ENCODE measurements around the gene PCK1. TPM values are rescaled to one million over a fixed set of nuclear protein-coding genes. Genes with fewer than 3 reads are reported as not detected.
A peak's percentile ranks its signal among the peaks of the same experiment; 100 is the strongest.

PCK1 gene
- total and polyA plus RNA-seq, 2 donors (not counting 1 experiment from before 2014, with no cell fraction given), result under 0.01 TPM; not detected in 1

DNA sequence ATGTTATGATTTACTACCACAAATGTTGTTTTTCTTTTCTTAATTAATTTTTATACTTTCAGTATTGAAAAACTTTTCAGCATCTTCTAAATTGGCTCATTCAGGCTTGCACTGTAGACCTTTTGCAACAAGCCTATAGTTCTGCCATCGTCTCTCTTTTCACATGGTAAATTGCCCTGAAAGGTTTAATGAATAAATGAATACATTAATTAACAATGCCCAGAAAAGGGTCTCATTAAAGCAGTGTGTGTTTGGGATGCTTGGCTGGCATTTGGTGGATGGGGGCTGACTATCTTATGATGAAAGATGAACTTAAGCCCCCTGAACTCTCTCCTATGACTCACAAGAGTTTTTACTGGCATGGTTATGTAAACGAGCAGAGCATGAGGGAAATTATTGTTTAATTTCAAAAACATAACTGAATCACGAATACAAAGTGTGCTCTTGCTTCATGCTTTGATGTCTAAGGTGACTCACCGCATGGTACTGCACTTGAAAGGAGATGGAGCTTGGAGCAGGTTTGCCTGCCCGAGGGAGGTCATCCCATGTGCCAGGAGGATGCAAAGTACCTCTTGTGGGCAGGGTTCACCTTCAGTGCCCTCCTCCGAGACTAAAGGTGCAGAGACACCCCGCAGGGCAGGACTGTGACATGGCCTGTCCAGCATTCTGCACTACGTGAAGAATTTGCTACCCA is 13.8 kb upstream of the PCK1 start:
- peak; percentile 4 to 25 for DNase-seq (ENCODE audit: low read depth in 2 of 2)
- H3K27me3 ChIP-seq (ENCODE audit: control insufficient read depth, insufficient read depth, low read length), result no peaks in the 10 kb centered on the region
- no peaks in the 10 kb centered on the region for H3K79me2 ChIP-seq (ENCODE audit: control insufficient read depth, insufficient read depth, low read length)
- TF ChIP-seq EZH2 (IDR thresholded peaks at IDR 0.05; ENCODE audit: low read length, missing control alignments), result no peak
- TF ChIP-seq, protein P1, sequence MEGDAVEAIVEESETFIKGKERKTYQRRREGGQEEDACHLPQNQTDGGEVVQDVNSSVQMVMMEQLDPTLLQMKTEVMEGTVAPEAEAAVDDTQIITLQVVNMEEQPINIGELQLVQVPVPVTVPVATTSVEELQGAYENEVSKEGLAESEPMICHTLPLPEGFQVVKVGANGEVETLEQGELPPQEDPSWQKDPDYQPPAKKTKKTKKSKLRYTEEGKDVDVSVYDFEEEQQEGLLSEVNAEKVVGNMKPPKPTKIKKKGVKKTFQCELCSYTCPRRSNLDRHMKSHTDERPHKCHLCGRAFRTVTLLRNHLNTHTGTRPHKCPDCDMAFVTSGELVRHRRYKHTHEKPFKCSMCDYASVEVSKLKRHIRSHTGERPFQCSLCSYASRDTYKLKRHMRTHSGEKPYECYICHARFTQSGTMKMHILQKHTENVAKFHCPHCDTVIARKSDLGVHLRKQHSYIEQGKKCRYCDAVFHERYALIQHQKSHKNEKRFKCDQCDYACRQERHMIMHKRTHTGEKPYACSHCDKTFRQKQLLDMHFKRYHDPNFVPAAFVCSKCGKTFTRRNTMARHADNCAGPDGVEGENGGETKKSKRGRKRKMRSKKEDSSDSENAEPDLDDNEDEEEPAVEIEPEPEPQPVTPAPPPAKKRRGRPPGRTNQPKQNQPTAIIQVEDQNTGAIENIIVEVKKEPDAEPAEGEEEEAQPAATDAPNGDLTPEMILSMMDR (conservative IDR thresholded peaks at IDR 0.05 in 1 of 2, IDR thresholded peaks at IDR 0.05 in 1 of 2; ENCODE audit: low read depth in 1 of 2, low read length in 2 of 2), result no peak
- no peaks in the 10 kb centered on the region for H3K36me3 ChIP-seq (ENCODE audit: control insufficient read depth, insufficient read depth, low read length)
- H3K9ac ChIP-seq (ENCODE audit: insufficient read depth, low read length), result no peak overlapping the region
- H3K4me3 ChIP-seq (replicated peaks in 1 of 4; ENCODE audit: control extremely low read depth in 1 of 4, insufficient read depth in 1 of 4, low read depth in 3 of 4, low read length in 4 of 4), result no peak overlapping the region
- H2AFZ ChIP-seq (ENCODE audit: low read length), result no peak overlapping the region
- H3K4me2 ChIP-seq (ENCODE audit: extremely low read depth, insufficient read depth, low read length), result no peak overlapping the region
- no peak overlapping the region for H3K27ac ChIP-seq (ENCODE audit: insufficient read depth, low read length)
- H3K9me3 ChIP-seq (ENCODE audit: control insufficient read depth, insufficient read depth, low read depth, low read length), result no peaks in the 10 kb centered on the region
- no peaks in the 10 kb centered on the region for H3K4me1 ChIP-seq (ENCODE audit: control insufficient read depth, extremely low read depth, insufficient read depth, low read length)
- no peaks in the 10 kb centered on the region for H4K20me1 ChIP-seq (ENCODE audit: control insufficient read depth, extremely low read depth, insufficient read depth, low read length)

GRCh38 chr20:57548177-57549058 is 12.5 kb upstream of the PCK1 start:
- Histone ChIP-seq H3K79me2 (ENCODE audit: control insufficient read depth, insufficient read depth, low read length) (no peaks in the 10 kb centered on the region), H3K4me2 (ENCODE audit: extremely low read depth, insufficient read depth, low read length) (no peak overlapping the region), H3K4me1 (ENCODE audit: control insufficient read depth, extremely low read depth, insufficient read depth, low read length) (no peaks in the 10 kb centered on the region), H4K20me1 (ENCODE audit: control insufficient read depth, extremely low read depth, insufficient read depth, low read length) (no peaks in the 10 kb centered on the region), H2AFZ (ENCODE audit: low read length) (no peak overlapping the region), H3K9ac (ENCODE audit: insufficient read depth, low read length) (no peak overlapping the region), H3K27ac (ENCODE audit: insufficient read depth, low read length) (no peak overlapping the region), H3K27me3 (ENCODE audit: control insufficient read depth, insufficient read depth, low read length) (no peaks in the 10 kb centered on the region), H3K9me3 (ENCODE audit: control insufficient read depth, insufficient read depth, low read depth, low read length) (no peaks in the 10 kb centered on the region), H3K36me3 (ENCODE audit: control insufficient read depth, insufficient read depth, low read length) (no peaks in the 10 kb centered on the region), H3K4me3 (replicated peaks in 1 of 4; ENCODE audit: control extremely low read depth in 1 of 4, insufficient read depth in 1 of 4, low read depth in 3 of 4, low read length in 4 of 4) (no peak overlapping the region)
- DNase-seq (ENCODE audit: low read depth in 2 of 2), result peak in 1 of 2 donors; percentile 10
- TF ChIP-seq, protein P1 (conservative IDR thresholded peaks at IDR 0.05 in 1 of 2, IDR thresholded peaks at IDR 0.05 in 1 of 2; ENCODE audit: low read depth in 1 of 2, low read length in 2 of 2), result no peak
- no peak for TF ChIP-seq EZH2 (IDR thresholded peaks at IDR 0.05; ENCODE audit: low read length, missing control alignments)

DNA sequence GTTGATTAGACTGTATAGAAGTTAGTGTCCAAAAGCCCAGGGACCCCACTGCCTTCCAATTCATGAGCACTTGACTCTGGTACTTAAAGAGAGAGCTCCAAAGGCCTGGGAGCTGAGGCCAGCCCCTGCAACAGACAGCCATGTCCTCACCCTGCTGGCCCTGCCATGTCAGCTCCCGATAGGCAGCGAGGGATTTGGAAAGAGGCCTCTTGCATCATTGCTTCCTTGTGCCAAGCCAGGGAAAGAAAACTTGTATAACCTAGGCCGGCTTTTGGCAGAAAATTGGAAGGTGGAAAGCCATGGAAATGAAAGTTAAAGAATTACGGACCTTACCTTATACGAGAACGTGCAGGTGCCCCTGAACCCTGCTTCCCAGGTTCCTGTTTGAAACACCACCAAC is 8.4 kb upstream of the PCK1 start:
- DNase-seq (ENCODE audit: low read depth in 2 of 2), result no peak
- Histone ChIP-seq H3K4me1 (ENCODE audit: control insufficient read depth, extremely low read depth, insufficient read depth, low read length) (no peaks in the 10 kb centered on the region), H3K36me3 (ENCODE audit: control insufficient read depth, insufficient read depth, low read length) (no peaks in the 10 kb centered on the region), H3K9me3 (ENCODE audit: control insufficient read depth, insufficient read depth, low read depth, low read length) (no peaks in the 10 kb centered on the region), H3K27ac (ENCODE audit: insufficient read depth, low read length) (no peak overlapping the region), H3K27me3 (ENCODE audit: control insufficient read depth, insufficient read depth, low read length) (peaks cover under 1% of the 10 kb centered on the region), H4K20me1 (ENCODE audit: control insufficient read depth, extremely low read depth, insufficient read depth, low read length) (no peaks in the 10 kb centered on the region), H3K79me2 (ENCODE audit: control insufficient read depth, insufficient read depth, low read length) (no peaks in the 10 kb centered on the region), H3K9ac (ENCODE audit: insufficient read depth, low read length) (no peak overlapping the region), H2AFZ (ENCODE audit: low read length) (no peak overlapping the region), H3K4me2 (ENCODE audit: extremely low read depth, insufficient read depth, low read length) (no peak overlapping the region), H3K4me3 (replicated peaks in 1 of 4; ENCODE audit: control extremely low read depth in 1 of 4, insufficient read depth in 1 of 4, low read depth in 3 of 4, low read length in 4 of 4) (no peak overlapping the region)
- no peak for TF ChIP-seq EZH2 (IDR thresholded peaks at IDR 0.05; ENCODE audit: low read length, missing control alignments)
- TF ChIP-seq, protein P1 (conservative IDR thresholded peaks at IDR 0.05 in 1 of 2, IDR thresholded peaks at IDR 0.05 in 1 of 2; ENCODE audit: low read depth in 1 of 2, low read length in 2 of 2), result no peak

All from fibroblast of lung (primary cell).